SK-MEL-5 (cell line): ENCODE results near the gene PLCXD1. TPM values are rescaled to one million over a fixed set of nuclear protein-coding genes. Genes with fewer than 3 reads are reported as not detected.
"Not testable (repeated sequence)": the region's sequence is repeated elsewhere in the genome, so short reads cannot be mapped to it uniquely, and the experiment has no call there.

Source experiments
- DNase-seq: peaks from one replicate; pipeline ENCODE4 v3.0.0-alpha.2; 2016; ENCODE audit warnings: low read depth, low spot score
- in situ Hi-C: cut with HindIII; loops from 2 replicates; pipeline ENCODE4 v1.10.0; 2016; ENCODE audit warnings: low sequenced_read_pairs, high pct_unique_total_duplicates, low pct_unique_long_range_greater_than_20kb
- total RNA-seq: library from RNA; depleted of rRNA; stranded (reverse); fragments of >200 nt; shearing (Covaris generic); gene quantifications from 2 replicates; pipeline ENCODE4 v1.2.3, GENCODE V29; 2014

Gene PLCXD1
- total RNA-seq, 1 experiment from 2014 or later = 5.8 TPM

- in situ Hi-C loops, DNase-seq: not testable (repeated sequence)
Measured at GRCh38 chrX:282000-282681, 960 bp downstream of the PLCXD1 start.

DNA sequence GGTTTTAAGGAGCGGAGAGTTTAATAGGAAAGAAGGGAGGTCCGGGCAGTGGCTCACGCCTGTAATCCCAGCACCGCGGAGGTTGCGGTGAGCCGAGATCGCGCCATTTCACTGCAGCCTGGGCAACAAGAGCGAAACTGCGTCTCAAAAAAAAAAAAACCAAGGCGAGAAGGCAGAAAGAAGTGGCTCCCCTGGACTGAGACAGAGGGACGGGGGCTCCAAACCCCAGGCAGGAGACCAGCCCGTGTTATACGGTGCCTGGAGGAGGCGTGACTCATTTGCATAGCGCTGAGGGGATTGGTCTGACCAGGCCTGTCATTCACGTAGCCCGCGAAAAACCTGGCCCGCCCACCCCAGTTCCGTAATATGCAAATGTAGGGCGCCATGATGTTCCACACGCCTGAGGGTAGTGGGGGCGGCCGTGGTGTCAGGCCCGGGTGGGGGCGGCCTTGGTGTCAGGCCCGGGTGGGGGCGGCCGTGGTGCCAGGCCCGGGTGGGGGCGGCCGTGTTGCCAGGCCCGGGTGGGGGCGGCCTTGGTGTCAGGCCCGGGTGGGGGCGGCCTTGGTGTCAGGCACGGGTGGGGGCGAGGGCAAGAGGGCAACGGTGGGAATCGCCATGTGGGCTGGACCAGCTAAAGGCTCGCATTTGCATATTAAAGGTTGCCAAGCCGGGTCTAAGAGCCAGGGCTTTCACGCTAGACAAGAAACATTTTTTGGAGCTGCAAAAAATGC is 2.1 kb downstream of the PLCXD1 start:
- peak; percentile 83 for DNase-seq
- in situ Hi-C loops = no loop called here

- in situ Hi-C loops = no loop called here
- no peak for DNase-seq
Measured at GRCh38 chrX:285076-285677, 4.0 kb downstream of the PLCXD1 start.

- DNase-seq = no peak
- in situ Hi-C loops = no loop called here
Measured at GRCh38 chrX:287670-288069, 6.5 kb downstream of the PLCXD1 start.

DNA sequence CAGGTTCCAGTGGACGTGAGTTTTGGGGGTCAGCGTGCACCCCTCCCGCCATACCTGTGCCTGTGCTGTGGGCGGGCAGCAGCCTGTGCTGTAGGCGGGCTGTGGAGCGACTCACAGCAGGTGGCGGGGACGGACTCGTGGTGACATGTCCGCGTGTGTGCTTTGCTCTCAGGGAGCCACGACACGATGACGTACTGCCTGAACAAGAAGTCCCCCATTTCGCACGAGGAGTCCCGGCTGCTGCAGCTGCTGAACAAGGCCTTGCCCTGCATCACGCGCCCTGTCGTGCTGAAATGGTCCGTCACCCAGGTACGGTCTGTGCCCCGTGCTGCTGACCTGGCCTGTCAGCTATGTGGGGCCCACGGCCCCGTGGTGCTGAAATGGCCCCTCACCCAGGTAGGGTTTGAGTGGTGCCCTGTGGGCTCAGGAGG is 7.4 kb downstream of the PLCXD1 start:
- no peak for DNase-seq
- in situ Hi-C loops = no loop called here

GRCh38 chrX:290476-291166 is 9.4 kb downstream of the PLCXD1 start:
- DNase-seq = no peak

GRCh38 chrX:291411-291901 is 10.3 kb downstream of the PLCXD1 start:
- DNase-seq = no peak
- in situ Hi-C loops = no loop called here

More at GRCh38 chrX:290476-291166, 9.4 kb downstream of the PLCXD1 start:
- in situ Hi-C loops = no loop called here

DNA sequence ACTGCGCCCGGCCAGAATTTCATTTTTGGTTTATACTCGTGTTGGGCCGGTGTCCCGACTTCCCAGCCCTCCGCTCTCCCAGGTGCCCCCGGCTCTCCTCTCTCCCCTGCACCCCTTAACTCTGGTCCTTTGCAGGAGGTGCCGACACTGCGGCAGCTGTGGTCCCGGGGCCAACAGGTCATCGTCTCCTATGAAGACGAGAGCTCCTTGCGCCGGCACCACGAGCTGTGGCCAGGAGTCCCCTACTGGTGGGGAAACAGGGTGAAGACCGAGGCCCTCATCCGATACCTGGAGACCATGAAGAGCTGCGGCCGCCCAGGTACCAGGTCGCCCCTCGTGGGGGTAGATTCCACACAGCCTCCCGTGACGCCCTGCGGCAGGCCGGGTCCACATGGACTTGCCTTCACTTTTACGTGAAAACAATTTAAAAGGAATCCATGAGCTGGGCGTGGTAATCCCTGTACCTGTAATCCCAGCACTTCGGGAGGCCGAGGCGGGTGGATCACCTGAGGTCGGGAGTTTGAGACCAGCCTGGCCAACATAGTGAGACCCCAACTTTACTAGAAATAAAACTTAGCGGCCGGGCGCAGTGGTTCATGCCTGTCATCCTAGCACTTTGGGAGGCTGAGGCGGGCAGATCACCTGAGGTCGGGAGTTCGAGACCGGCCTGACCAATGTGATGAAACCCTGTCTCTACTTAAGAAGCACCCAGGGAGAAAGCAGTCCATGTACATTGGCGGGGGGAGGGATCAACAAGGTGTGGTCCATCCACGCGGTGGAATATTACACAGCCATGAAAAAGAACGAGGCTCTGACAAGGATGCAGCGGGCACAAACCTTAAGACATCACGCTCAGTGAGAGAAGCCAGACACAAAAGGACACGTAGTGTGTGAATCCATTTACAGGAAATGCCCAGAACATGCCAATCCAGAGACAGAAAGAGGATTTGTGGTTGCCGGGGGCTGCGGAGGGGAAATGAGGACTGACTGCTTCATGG is 12.0 kb downstream of the PLCXD1 start:
- in situ Hi-C loops = no loop called here
- DNase-seq = no peak

- DNase-seq = no peak
- in situ Hi-C loops = no loop called here
Measured at GRCh38 chrX:295136-295535, 14.0 kb downstream of the PLCXD1 start.

- no peak for DNase-seq
- in situ Hi-C loops = no loop called here
Measured at GRCh38 chrX:298993-299392, 17.8 kb downstream of the PLCXD1 start.

- DNase-seq = no peak
- in situ Hi-C loops = no loop called here
Measured at GRCh38 chrX:300334-300733, 19.2 kb downstream of the PLCXD1 start.

DNA sequence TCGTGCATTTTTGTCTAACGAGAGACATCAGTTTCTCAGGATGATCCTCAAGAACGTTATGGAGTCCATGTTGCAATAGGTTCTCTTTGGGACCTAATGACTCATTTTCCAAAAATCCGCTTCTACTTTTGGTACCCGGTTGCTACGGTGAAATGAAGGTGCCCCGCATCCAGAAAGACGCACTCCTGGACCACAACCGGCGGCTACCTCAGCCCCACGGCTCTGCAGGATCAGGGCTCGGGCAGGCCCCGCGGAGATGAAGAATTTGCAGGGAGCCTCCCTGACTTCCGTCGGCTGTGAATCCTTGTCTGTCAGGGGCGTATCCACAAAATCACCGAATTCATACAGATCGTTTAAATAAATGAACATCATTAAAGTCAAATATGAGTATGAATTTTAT is 21.8 kb downstream of the PLCXD1 start:
- DNase-seq = no peak
- in situ Hi-C loops = no loop called here

DNA sequence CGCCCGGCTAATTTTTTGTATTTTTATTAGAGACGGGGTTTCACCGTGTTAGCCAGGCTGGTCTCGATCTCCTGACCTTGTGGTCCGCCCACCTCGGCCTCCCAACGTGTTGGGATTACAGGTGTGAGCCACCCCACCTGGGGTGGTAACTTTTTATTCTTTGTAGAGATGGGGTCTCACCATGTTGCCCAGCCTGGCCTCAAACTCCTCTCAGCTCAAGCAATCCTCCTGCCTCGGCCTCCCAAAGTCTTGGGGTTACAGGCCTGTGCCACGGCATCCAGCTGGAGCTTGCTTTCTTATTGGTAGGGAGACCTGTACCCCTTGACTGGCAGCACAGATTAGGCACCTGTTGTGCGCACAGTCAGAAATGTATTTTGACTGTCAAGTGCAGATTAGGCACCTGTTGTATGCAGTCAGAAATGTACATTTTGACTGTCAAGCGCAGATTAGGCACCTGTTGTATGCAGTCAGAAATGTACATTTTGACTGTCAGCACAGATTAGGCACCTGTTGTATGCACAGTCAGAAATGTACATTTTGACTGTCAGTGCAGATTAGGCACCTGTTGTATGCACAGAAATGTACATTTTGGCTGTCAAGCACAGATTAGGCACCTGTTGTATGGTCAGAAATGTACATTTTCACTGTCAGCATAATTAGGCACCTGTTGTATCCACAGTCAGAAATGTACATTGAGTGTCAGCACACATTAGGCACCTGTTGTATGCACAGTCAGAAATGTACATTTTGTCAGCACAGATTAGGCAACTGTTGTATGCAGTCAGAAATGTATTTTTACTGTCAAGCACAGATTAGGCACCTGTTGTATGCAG is 24.8 kb downstream of the PLCXD1 start:
- DNase-seq, in situ Hi-C loops: not testable (repeated sequence)

DNA sequence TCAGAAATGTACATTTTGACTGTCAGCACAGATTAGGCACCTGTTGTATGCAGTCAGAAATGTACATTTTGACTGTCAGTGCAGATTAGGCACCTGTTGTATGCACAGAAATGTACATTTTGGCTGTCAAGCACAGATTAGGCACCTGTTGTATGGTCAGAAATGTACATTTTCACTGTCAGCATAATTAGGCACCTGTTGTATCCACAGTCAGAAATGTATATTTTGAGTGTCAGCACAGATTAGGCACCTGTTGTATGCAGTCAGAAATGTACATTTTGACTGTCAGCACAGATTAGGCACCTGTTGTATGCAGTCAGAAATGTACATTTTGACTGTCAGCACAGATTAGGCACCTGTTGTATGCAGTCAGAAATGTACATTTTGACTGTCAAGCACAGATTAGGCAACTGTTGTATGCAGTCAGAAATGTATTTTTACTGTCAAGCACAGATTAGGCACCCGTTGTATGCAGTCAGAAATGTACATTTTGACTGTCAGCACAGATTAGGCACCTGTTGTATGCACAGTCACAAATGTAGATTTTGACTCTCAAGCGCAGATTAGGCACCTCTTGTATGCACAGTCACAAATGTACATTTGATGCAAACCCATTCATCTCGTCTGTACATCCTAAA is 25.6 kb downstream of the PLCXD1 start:
- DNase-seq, in situ Hi-C loops: not testable (repeated sequence)

GRCh38 chrX:307261-308111 is 26.3 kb downstream of the PLCXD1 start:
- no peak for DNase-seq
- in situ Hi-C loops = no loop called here
